Activated CD8-positive, alpha-beta T cell treated with anti-CD3 and anti-CD28 coated beads for 36 hours (primary cell): ENCODE data around the gene HEPH. TPM values are rescaled to one million over a fixed set of nuclear protein-coding genes. Genes with fewer than 3 reads are reported as not detected.
"Not testable (repeated sequence)": the region's sequence is repeated elsewhere in the genome, so short reads cannot be mapped to it uniquely, and the experiment has no call there.

Experiments
- ATAC-seq: fragments of 200-7000 bp; cut with Tn5 transposase; one replicate; pipeline ENCODE4 v1.10.0; 2021; ENCODE audit warnings: mild to moderate bottlenecking, moderate library complexity
- CTCF ChIA-PET: fragments of 350-600 bp; sonication (Branson Sonifier 250); formaldehyde crosslinking; loops from one replicate; lab custom pipeline; 2021; ENCODE audit warnings: antibody characterized with exemption; lab: Charles Lee
- POLR2A ChIA-PET: fragments of 350-600 bp; sonication (Branson Sonifier 250); formaldehyde crosslinking; loops from one replicate; lab custom pipeline; 2021; ENCODE audit warnings: antibody characterized with exemption; lab: Charles Lee
- DNase-seq: peaks from one replicate; pipeline ENCODE4 v3.0.0-alpha.2; 2020
- H3K27ac Mint-ChIP-seq: one replicate; pipeline ENCODE4 v1.8.0; 2021; ENCODE audit warnings: mild to moderate bottlenecking, mixed read lengths
- H3K27me3 Mint-ChIP-seq: one replicate; pipeline ENCODE4 v1.8.0; 2021; ENCODE audit warnings: mixed read lengths
- H3K36me3 Mint-ChIP-seq: one replicate; pipeline ENCODE4 v1.8.0; 2021; ENCODE audit warnings: low read depth, mixed read lengths
- H3K4me1 Mint-ChIP-seq: one replicate; pipeline ENCODE4 v1.8.0; 2021; ENCODE audit warnings: low read depth, mixed read lengths
- H3K4me3 Mint-ChIP-seq: one replicate; pipeline ENCODE4 v1.8.0; 2021; ENCODE audit warnings: mild to moderate bottlenecking, moderate library complexity, mixed read lengths
- H3K9me3 Mint-ChIP-seq: one replicate; pipeline ENCODE4 v1.8.0; 2021; ENCODE audit warnings: mixed read lengths
- CTCF ChIP-seq: fragments of 200-600 bp; IDR thresholded peaks from one replicate; pipeline ENCODE4 v1.8.0; 2022; ENCODE audit warnings: antibody characterized with exemption, mild to moderate bottlenecking
- intact Hi-C: fragments of 100-400 bp; cut with micrococcal nuclease; formaldehyde crosslinking; loops from one replicate; pipeline ENCODE4 v1.10.0; 2022
- total RNA-seq, 2 experiments: library from RNA; stranded (reverse); gene quantifications; one replicate each; pipeline ENCODE4 v1.2.3, GENCODE V29; 2021

The HEPH gene
- under 1 TPM in 1 of 2 experiments, not detected in 1; 0.20 TPM for total RNA-seq

- no peak within 1 kb of the TSS for H3K27ac Mint-ChIP-seq
- TF ChIP-seq CTCF = no peak
- no peaks in the 10 kb centered on the region for H3K4me1 Mint-ChIP-seq
- H3K9me3 Mint-ChIP-seq = no peaks in the 10 kb centered on the region
- no peak for ATAC-seq
- H3K27me3 Mint-ChIP-seq = no peaks in the 10 kb centered on the region
- H3K4me3 Mint-ChIP-seq = no peak within 1 kb of the TSS
- CTCF ChIA-PET = no interaction called here
- no peak for DNase-seq
- intact Hi-C loops = no loop called here
- POLR2A ChIA-PET = no interaction called here
- no peaks in the 10 kb centered on the region for H3K36me3 Mint-ChIP-seq
Measured at GRCh38 chrX:66163849-66164411, at the start of gene HEPH. HEPH (plus strand) TSS chrX:66164247; CDS start chrX:66170571, 6,324 bp downstream.

- H3K27me3 Mint-ChIP-seq, H3K36me3 Mint-ChIP-seq, ATAC-seq, H3K9me3 Mint-ChIP-seq, H3K4me3 Mint-ChIP-seq, POLR2A ChIA-PET, H3K27ac Mint-ChIP-seq, H3K4me1 Mint-ChIP-seq, CTCF ChIA-PET, DNase-seq: not testable (repeated sequence)
- intact Hi-C loops = loop anchor here (5.0 kb wide), 1 partner anchor 86 kb away; no protein-coding TSS in a partner anchor
Measured at GRCh38 chrX:66118722-66119121, 45.3 kb upstream of the HEPH start.

- intact Hi-C loops, DNase-seq, H3K27me3 Mint-ChIP-seq, H3K27ac Mint-ChIP-seq, H3K4me1 Mint-ChIP-seq, H3K9me3 Mint-ChIP-seq, ATAC-seq, CTCF ChIA-PET, POLR2A ChIA-PET, H3K36me3 Mint-ChIP-seq, H3K4me3 Mint-ChIP-seq: not testable (repeated sequence)
Measured at GRCh38 chrX:66121354-66121753, 42.7 kb upstream of the HEPH start.

DNA sequence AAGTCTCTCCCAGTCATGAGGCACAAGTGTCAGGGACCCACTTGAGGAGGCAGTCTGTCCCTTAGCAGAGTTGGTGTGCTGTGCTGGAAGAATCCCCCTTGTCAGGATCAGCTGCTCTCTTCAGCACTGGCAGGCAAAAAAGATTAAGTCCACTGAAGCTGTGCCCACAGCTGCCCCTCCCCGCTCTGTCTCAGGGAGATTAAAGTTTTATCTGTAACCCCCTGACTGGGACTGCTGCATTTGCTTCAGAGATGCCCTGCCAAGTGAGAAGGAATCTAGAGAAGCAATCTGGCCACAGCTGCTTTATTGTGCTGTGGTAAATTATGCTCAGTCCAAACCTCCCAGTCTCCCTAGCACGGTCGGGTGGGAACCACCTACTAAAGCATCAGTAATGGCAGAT lies 37.4 kb upstream of the HEPH start:
- CTCF ChIA-PET = no interaction called here
- no peaks in the 10 kb centered on the region for H3K4me1 Mint-ChIP-seq

GRCh38 chrX:66130469-66130868 lies 33.6 kb upstream of the HEPH start:
- no peak for TF ChIP-seq CTCF
- Mint-ChIP-seq H3K4me3 (no peak overlapping the region), H3K4me1 (no peaks in the 10 kb centered on the region)

More for the DNA sequence above, 37.4 kb upstream of the HEPH start:
- Mint-ChIP-seq H3K9me3 (peaks cover 7% of the 10 kb centered on the region), H3K27me3 (no peaks in the 10 kb centered on the region), H3K27ac (no peak overlapping the region), H3K4me3 (no peak overlapping the region), H3K36me3 (peaks cover 1% of the 10 kb centered on the region)
- intact Hi-C loops = no loop called here
- no peak for ATAC-seq
- POLR2A ChIA-PET = no interaction called here
- TF ChIP-seq CTCF = no peak
- no peak for DNase-seq

GRCh38 chrX:66135284-66135683 lies 28.8 kb upstream of the HEPH start:
- DNase-seq, CTCF ChIA-PET, H3K4me1 Mint-ChIP-seq, H3K36me3 Mint-ChIP-seq, H3K9me3 Mint-ChIP-seq, H3K27ac Mint-ChIP-seq, ATAC-seq, H3K4me3 Mint-ChIP-seq, intact Hi-C loops, H3K27me3 Mint-ChIP-seq, POLR2A ChIA-PET: not testable (repeated sequence)

More at GRCh38 chrX:66130469-66130868, 33.6 kb upstream of the HEPH start:
- ATAC-seq (no peak), DNase-seq (no peak)
- Mint-ChIP-seq H3K9me3 (no peaks in the 10 kb centered on the region), H3K27ac (no peak overlapping the region), H3K36me3 (no peaks in the 10 kb centered on the region), H3K27me3 (no peaks in the 10 kb centered on the region)
- CTCF ChIA-PET = no interaction called here
- POLR2A ChIA-PET = no interaction called here
- intact Hi-C loops = no loop called here
